H54 (cell line): ENCODE measurements around the gene SCART1.
"Not testable (repeated sequence)": the region's sequence is repeated elsewhere in the genome, so short reads cannot be mapped to it uniquely, and the experiment has no call there.

Experiments
- DNase-seq: peaks from one replicate; pipeline ENCODE4 v3.0.0; 2011; ENCODE audit warnings: low spot score, mixed read lengths; ENCODE audit not compliant: insufficient read length
- FAIRE-seq: peaks from 3 replicates; lab custom pipeline; 2011; peaks lifted over from hg19 to GRCh38; lab: Jason Lieb, UNC
- POLR2A ChIP-seq: IDR thresholded peaks from 2 replicates; pipeline ENCODE4 v1.6.1; 2011; ENCODE audit warnings: low read depth, mild to moderate bottlenecking, low read length

Gene SCART1

DNA sequence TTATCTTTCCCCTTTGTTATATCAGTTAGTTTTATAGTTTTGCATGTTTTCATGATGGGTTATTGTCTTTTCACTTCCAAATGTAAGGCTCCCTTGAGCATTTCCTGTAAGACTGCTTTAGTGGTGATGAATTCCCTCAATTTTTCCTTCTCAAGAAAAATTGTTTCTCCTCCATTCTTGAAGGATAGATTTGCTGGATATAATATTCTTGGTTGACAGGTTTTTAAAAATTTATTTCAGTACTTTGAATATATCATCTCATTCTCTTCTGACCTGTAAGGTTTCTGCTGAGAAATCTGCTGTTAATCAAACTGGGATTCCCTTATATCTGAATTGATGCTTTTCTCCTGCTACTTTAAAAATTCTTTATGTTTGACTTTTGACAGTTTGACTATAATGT lies 33.3 kb downstream of the SCART1 start:
- FAIRE-seq (no peak), DNase-seq (no peak)
- no peak for TF ChIP-seq POLR2A

DNA sequence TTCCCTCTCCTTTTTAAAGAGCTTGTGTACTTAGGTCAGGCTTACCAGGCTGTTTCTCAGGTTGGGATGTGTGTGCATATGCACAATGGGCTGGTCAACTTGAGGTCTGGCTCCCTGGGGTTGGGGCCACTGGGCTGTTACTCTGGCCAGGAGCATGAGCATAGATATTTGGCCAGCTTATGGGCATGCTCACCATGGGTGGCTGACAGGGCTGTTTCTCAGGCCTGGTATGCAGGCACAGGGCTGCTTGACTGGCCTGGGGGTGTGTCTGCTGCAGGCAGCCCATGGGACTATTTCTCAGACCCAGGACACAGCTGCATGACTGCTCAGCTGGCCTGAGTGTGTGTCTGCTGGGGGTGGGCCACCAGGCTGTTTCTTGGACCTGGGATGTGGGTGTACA lies 34.6 kb downstream of the SCART1 start:
- FAIRE-seq (no peak), DNase-seq (no peak)

DNA sequence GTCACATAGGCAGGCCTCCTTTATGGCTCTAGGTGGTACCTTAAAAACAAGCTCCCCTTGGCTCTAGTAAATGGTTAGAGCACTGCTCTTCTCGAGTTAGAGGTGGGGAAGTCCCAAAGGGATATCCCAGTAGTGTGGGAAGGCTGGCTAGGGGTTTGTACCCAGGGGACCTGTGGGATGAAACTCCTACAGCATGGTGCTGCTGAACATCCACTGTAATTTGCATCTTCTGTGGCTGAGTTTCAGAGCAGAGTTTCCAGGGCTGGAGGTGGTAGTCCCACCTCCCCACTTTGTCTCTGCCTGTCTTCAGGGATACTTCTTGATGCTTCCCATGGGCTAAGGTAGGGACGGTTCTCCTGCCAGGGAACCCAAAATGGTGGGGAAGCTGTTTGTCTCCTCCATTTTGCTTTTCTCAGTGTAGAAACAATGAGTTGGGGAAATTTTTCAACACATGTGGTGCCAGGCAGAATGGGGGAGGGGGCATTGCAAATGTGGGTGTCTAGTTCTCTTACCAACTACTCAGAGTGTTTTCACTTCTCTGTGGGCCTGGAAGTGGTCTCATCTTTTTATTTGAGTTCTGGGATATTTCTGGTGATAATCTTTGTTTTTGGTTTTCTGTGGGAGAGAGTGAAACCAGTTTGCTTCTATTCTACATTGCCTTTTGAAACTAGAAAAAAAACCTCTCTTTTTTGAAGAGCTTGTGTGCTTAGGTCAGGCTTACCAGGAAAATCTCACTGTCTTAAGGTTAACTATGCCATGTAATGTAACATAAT lies 36.3 kb downstream of the SCART1 start:
- DNase-seq (no peak), FAIRE-seq (no peak)
- TF ChIP-seq POLR2A, result no peak

More for the DNA sequence above, 34.6 kb downstream of the SCART1 start:
- TF ChIP-seq POLR2A, result no peak

DNA sequence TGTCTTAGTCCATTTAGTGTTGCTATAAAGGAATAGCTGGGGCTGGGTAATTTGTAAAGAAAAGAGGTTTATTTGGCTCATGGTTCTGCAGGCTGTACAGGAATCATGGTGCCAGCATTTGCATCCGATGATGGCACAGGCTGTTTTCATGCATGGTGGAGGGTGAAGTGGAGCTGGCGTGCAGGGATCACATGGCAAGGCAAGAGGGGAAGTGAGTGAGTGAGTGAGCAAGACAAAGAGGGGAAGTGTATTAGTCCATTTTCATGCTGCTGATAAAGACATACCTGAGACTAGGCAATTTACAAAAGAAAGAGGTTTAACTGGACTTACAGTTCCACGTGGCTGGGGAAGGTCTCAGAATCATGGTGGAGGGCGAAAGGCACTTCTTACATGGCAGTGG lies 39.8 kb downstream of the SCART1 start:
- not testable (repeated sequence) for FAIRE-seq

DNA sequence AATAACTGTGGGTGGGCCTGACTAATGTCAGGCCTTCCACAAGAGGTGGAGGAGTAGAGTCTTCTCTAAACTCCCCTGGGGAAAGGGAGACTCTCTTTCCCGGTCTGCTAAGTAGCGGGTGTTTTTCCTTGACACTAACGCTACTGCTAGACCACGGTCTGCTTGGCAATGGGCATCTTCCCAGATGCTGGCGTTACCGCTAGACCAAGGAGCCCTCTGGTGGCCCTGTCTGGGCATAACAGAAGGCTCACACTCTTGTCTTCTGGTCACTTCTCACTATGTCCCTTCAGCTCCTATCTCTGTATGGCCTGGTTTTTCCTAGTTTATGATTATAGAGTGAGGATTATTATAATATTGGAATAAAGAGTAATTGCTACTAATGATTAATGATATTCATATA lies 43.6 kb downstream of the SCART1 start:
- not testable (repeated sequence) for FAIRE-seq, DNase-seq

More for the DNA sequence above, 39.8 kb downstream of the SCART1 start:
- not testable (repeated sequence) for DNase-seq

DNA sequence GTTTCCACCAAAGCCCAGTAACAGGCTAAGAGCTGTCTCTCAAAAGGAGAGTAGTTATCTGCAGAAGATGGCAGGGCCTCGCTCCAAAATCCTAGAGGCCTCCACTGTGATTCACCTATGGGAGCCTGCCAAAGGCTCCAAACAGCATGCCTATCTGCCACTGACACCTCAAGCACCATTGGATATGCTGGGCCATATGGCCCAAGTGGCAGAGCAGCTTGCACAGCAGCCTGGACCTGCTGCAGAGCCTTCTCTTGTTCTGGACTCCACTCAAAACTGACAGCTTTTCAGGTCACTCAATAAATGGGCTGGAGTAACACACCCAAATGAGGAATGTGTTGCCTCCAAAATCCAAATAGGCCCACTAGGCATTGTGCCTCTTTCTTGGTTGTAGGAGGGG lies 45.4 kb downstream of the SCART1 start:
- FAIRE-seq, DNase-seq: not testable (repeated sequence)

DNA sequence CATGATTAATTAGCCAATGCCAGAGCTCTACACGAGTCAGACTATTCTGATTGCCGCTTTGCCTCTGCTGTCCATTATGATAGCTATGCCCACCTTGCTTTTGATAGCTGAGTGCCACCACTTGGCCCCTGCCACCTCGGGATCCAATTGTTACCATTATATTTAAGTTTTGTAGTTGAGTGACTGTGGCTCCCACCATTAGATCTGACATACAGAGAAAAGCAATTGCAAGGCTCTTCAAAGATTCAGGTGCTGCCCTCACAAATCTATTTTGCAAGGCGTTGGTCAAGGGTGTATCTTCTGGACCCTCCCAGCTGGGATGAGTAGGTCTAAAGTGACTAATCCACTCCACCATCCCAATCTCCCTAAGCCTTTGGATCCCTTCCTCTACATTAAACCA lies 47.2 kb downstream of the SCART1 start:
- not testable (repeated sequence) for FAIRE-seq, DNase-seq

DNA sequence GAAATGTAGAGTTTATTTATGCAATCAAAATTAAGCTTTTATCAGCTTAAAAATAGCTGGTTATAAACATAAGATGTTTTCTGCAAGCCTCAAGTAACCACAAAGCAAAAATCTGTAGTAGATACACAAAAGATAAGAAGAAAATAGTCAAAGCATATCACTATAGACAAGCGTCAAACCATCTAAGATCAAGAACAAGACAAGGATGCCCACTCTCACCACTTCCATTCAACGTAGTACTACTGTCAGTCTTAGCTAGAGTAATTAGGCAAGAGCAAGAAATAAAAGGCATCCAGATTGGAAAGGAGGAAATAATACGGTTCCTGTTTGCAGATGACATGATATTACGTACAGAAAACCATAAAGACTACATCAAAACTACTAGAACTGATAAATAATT lies 56.0 kb downstream of the SCART1 start:
- no peak for DNase-seq
- TF ChIP-seq POLR2A, result no peak
- no peak for FAIRE-seq

DNA sequence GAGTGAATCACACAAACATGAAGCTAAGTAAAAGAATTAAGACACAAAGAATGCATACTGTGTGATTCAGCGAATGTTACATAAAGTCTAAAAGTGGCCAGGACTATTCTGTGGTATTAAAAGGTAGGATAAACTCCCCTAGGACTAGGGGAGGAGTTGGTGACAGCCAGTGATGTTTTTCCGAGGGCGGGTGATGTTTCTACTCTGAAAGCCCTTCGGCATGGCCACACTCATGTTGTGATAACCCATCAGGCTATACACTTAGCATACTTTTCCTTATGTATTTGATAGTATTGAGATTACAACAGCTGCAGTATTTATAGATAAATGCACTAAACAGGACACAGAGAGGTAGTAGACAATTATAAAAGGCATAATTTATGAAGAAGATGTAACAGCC lies 57.7 kb downstream of the SCART1 start:
- DNase-seq (no peak), FAIRE-seq (no peak)
- no peak for TF ChIP-seq POLR2A

DNA sequence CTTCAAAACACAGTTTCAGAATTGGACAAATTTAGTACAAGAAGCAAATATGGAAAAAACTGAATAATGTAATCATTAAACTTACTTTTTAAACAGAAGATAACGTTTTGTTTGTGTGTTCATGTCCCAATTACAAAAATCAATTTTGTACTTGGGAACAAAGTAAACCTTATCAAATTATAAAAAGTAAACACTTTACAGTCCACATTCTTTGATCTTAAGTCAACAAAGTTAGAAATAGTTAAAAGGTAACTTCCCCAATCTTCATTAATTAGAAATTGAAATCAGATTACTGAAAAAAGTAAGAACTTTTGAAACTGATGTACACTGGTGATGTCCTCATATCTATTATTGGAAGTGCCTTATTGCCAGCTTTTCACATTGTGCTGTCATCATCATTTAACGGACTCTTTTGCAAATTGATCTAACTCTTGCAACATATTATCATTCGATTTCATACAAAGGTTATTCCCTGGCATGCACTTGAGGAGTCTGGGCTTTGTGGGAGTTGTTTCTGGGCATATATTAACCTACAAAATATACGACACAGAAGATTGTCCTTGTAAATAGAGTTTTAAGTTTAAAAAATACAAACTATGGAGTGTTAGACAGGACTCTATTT lies 58.3 kb downstream of the SCART1 start:
- DNase-seq (no peak), FAIRE-seq (no peak)
- TF ChIP-seq POLR2A, result no peak

DNA sequence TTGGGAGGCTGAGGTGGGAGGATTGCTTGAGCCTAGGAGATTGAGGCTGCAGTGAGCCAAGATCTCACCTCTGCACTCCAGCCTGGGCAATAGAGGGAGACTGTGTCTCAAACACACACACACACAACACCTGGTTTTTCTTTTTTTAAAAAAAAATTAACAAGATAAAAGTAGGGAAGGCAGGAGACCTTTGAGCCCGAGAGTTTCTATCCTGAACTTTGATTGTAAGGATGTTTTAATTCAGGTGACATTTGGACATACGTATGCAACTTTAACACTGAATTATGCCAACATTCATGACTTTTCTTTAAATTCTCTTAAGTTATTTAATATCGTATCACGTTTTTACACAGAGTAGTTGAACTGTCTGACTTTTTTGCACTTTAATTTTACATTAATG lies 61.7 kb downstream of the SCART1 start:
- no peak for TF ChIP-seq POLR2A
- DNase-seq, result no peak
- FAIRE-seq, result no peak

DNA sequence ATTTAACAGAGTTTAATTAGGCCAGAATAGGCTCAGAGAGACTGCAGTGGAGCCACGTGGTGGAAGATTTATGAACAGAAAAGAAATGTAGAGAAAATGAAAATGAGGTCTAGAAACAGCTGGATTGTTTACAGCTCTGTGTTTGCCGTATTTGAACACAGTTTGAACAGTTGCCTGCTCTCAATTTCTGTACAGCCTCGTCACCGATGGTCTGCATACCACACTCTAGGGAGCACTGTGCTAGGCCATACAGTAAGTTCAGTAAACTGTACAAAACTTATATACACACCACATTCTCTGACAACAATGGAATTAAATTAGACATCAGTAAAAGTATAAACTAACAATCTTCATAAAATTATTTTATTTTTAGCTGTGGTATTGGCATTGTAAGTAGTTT lies 62.3 kb downstream of the SCART1 start:
- FAIRE-seq (no peak), DNase-seq (no peak)
- no peak for TF ChIP-seq POLR2A

DNA sequence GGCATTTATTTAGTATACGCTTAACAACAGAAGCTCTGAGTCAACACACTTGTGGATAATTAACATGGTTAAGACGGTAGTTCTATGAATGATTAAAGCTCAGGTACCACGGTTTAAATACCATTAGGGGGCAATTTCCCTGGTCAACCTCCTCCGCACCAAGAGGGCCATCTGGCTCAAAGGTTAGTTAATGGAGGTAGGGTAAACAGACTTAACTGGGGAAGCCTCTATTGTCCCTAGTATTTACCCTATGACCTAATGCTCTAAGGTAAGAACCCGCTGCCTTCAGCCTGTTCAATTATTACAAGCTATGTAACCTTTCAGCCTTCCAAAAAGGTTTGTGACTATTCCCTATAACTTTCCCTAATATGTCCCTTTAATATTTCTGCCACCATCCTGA lies 64.8 kb downstream of the SCART1 start:
- DNase-seq, FAIRE-seq: not testable (repeated sequence)
